Immature natural killer cell (primary cell): ENCODE results near the gene FADD. TPM values are rescaled to one million over a fixed set of nuclear protein-coding genes. Genes with fewer than 3 reads are reported as not detected.
A peak's percentile ranks its signal among the peaks of the same experiment; 100 is the strongest.
"Not testable (repeated sequence)": the region's sequence is repeated elsewhere in the genome, so short reads cannot be mapped to it uniquely, and the experiment has no call there.

Source experiments
- DNase-seq, 3 donors: peaks; one replicate each; pipeline ENCODE4 v3.0.0; 2022; ENCODE audit warnings: mixed read lengths in 1 of 3
- H3K27ac Mint-ChIP-seq, 6 donors: one replicate each; pipeline ENCODE4 v1.8.0; 2020; ENCODE audit warnings: mixed read lengths in 6 of 6, mild to moderate bottlenecking in 5 of 6, inconsistent platforms in 4 of 6, moderate library complexity in 3 of 6
- H3K27me3 Mint-ChIP-seq, 3 donors: one replicate each; pipeline ENCODE4 v1.8.0; 2020 to 2021; ENCODE audit warnings: low read depth in 3 of 3, mild to moderate bottlenecking in 3 of 3, mixed read lengths in 3 of 3, moderate library complexity in 3 of 3, inconsistent platforms in 1 of 3
- H3K36me3 Mint-ChIP-seq, 3 donors: one replicate each; pipeline ENCODE4 v1.8.0; 2020; ENCODE audit warnings: mixed read lengths in 3 of 3, inconsistent platforms in 2 of 3, mild to moderate bottlenecking in 2 of 3
- H3K4me1 Mint-ChIP-seq, 2 donors: one replicate each; pipeline ENCODE4 v1.8.0; 2020; ENCODE audit warnings: inconsistent platforms in 2 of 2, mild to moderate bottlenecking in 2 of 2, mixed read lengths in 2 of 2, moderate library complexity in 1 of 2
- H3K4me3 Mint-ChIP-seq, 5 donors: one replicate each; pipeline ENCODE4 v1.8.0; 2020; ENCODE audit warnings: mild to moderate bottlenecking in 5 of 5, mixed read lengths in 5 of 5, inconsistent platforms in 3 of 5, moderate library complexity in 3 of 5
- H3K9me3 Mint-ChIP-seq, 6 donors: one replicate each; pipeline ENCODE4 v1.8.0; 2020; ENCODE audit warnings: mild to moderate bottlenecking in 6 of 6, mixed read lengths in 6 of 6, inconsistent platforms in 4 of 6, moderate library complexity in 3 of 6
- polyA plus RNA-seq, 3 donors: library from polyadenylated mRNA; unstranded; fragments of 300-500 nt; fragmentation: Illumina TruSeq; gene quantifications; one replicate each; pipeline ENCODE4 v1.2.3, GENCODE V29; 2021

Gene FADD
- polyA plus RNA-seq, 3 donors from 2014 or later: 9.6 to 21.5 (median 12.6) TPM

DNA sequence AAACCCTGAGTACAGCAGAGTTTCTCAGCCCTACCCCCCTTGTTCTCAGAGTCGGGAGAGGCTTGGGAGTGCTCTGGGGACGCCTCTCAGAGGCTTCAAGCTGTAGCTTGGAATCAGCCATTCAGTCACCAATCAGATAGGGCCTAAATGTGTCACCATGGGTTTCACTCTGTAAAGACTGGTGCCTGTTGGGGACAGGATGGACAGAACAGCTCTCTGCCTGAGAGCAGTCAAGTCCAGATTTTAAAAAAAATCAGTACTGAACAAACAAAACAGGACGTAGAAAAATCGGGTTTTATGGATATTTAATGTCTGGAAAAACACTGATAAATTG lies 1.3 kb downstream of the FADD start:
- peaks cover 41 to 61% of the 10 kb centered on the region in 2 donors for H3K4me1 Mint-ChIP-seq
- no peak for DNase-seq
- H3K9me3 Mint-ChIP-seq: no peaks in the 10 kb centered on the region
- peaks cover 12 to 23% (median 22%) of the 10 kb centered on the region in 3 donors for H3K27me3 Mint-ChIP-seq
- H3K4me3 Mint-ChIP-seq: peak overlapping the region; percentile 89 to 97 (median 96)
- peak overlapping the region; percentile 90 to 97 (median 96) for H3K27ac Mint-ChIP-seq
- peaks cover 9 to 23% (median 9%) of the 10 kb centered on the region in 3 donors for H3K36me3 Mint-ChIP-seq

DNA sequence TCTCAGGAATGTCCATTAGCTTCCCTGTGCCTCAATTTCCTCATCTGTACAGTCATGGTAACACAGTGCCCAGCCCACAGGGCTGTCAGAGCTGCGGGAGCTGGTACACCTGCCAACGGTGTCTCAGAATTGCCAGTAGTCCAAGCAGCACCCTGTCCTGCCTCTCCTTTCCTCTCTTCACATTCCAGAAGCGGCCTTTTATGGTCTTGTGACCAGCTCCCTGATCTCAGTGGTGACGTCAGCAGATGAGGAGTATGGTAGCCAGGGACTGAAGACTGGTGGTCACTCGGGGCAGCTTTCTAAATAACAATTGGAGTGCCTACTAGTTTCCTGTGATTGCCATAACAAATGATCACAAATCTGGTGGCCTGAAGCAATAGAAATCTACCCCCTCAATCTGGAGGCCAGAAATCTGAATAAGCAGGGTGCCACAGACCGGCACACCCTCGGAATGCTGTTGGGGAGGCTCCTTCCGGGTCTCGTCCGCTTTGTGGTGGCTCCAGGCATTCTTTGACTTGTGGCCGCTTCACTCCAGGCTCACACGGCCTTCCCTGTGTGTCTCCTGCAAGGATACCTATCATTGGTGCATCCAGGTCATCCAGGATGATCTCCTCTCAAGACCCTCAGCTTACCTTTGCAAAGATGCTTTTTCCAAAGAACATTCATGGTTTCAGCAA lies 2.1 kb downstream of the FADD start:
- H3K4me3 Mint-ChIP-seq: peak overlapping the region; percentile 89 to 97 (median 96)
- peaks cover 11 to 28% (median 13%) of the 10 kb centered on the region in 3 donors for H3K36me3 Mint-ChIP-seq
- peak overlapping the region; percentile 90 to 97 (median 96) for H3K27ac Mint-ChIP-seq
- H3K27me3 Mint-ChIP-seq: peaks cover 12 to 23% (median 22%) of the 10 kb centered on the region in 3 donors
- H3K9me3 Mint-ChIP-seq: no peaks in the 10 kb centered on the region
- H3K4me1 Mint-ChIP-seq: peaks cover 41 to 62% of the 10 kb centered on the region in 2 donors
- DNase-seq: no peak

DNA sequence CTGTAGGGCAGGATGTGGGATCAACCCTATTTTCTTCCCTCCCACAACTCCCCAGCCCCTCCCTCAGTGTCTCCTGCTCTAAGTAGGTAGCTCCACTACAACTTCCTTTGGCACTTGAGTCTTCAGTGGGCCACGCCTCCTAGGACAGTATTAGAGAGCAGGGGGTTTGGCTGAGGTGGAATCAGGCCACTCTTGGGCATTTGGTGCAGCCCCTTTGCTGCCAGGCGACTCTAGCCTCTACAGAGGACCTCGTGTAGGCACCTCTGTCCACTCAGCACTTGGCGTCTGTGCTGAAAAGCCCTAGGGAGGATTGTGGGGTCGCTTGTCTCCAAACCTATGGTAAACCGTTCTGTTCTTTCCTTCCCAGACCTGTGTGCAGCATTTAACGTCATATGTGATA lies 2.7 kb downstream of the FADD start:
- H3K27me3 Mint-ChIP-seq: peaks cover 12 to 23% (median 22%) of the 10 kb centered on the region in 3 donors
- H3K27ac Mint-ChIP-seq: peak overlapping the region; percentile 59 to 97 (median 96)
- peaks cover 41 to 62% of the 10 kb centered on the region in 2 donors for H3K4me1 Mint-ChIP-seq
- H3K4me3 Mint-ChIP-seq: peak overlapping the region in 3 of 5 donors; percentile 89 to 97 (median 96)
- no peak for DNase-seq
- peaks cover 13 to 29% (median 14%) of the 10 kb centered on the region in 3 donors for H3K36me3 Mint-ChIP-seq
- no peaks in the 10 kb centered on the region for H3K9me3 Mint-ChIP-seq

DNA sequence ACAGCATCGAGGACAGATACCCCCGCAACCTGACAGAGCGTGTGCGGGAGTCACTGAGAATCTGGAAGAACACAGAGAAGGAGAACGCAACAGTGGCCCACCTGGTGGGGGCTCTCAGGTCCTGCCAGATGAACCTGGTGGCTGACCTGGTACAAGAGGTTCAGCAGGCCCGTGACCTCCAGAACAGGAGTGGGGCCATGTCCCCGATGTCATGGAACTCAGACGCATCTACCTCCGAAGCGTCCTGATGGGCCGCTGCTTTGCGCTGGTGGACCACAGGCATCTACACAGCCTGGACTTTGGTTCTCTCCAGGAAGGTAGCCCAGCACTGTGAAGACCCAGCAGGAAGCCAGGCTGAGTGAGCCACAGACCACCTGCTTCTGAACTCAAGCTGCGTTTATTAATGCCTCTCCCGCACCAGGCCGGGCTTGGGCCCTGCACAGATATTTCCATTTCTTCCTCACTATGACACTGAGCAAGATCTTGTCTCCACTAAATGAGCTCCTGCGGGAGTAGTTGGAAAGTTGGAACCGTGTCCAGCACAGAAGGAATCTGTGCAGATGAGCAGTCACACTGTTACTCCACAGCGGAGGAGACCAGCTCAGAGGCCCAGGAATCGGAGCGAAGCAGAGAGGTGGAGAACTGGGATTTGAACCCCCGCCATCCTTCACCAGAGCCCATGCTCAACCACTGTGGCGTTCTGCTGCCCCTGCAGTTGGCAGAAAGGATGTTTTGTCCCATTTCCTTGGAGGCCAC lies 3.3 kb downstream of the FADD start:
- H3K4me3 Mint-ChIP-seq: no peak overlapping the region
- peaks cover 13 to 29% (median 14%) of the 10 kb centered on the region in 3 donors for H3K36me3 Mint-ChIP-seq
- no peak for DNase-seq
- peaks cover 41 to 62% of the 10 kb centered on the region in 2 donors for H3K4me1 Mint-ChIP-seq
- peaks cover 12 to 23% (median 19%) of the 10 kb centered on the region in 3 donors for H3K27me3 Mint-ChIP-seq
- peak overlapping the region in 5 of 6 donors; percentile 9 to 97 (median 95) for H3K27ac Mint-ChIP-seq
- H3K9me3 Mint-ChIP-seq: no peaks in the 10 kb centered on the region

GRCh38 chr11:70206982-70207376 lies 3.9 kb downstream of the FADD start:
- H3K27me3 Mint-ChIP-seq: peaks cover 12 to 18% (median 16%) of the 10 kb centered on the region in 3 donors
- DNase-seq: no peak
- no peaks in the 10 kb centered on the region for H3K9me3 Mint-ChIP-seq
- H3K27ac Mint-ChIP-seq: peak overlapping the region in 1 of 6 donors; percentile 51
- H3K4me1 Mint-ChIP-seq: peaks cover 37 to 62% of the 10 kb centered on the region in 2 donors
- H3K36me3 Mint-ChIP-seq: peaks cover 13 to 29% (median 14%) of the 10 kb centered on the region in 3 donors
- H3K4me3 Mint-ChIP-seq: no peak overlapping the region

DNA sequence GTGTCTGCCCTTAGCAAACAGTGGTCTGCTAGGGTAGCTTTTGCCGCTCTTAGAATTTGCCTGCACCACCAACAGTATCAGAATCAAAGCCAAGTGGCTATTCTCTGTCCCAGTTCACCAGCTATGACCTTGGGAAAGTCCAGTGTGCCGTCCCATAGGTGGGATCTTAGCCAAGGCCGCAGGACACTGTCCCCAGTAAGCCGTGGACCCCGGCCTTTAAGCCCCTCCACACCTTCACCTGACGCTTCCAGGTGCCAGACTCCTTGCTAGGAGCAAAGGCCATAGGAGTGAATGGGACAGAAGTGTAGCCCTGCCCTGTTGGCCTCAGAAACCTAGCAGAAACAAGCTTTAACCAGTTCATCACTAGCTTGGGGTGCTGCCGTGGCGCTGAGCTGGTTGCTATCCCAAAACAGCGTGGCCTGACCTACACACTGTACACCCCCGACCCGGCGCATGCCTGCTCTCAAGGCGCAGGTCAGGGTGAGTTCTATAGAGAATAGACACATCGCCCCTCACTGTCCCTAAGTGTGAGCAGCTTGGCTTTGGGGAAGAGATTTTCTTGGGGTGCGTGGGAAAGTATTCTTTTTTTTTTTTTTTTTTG lies 4.5 kb downstream of the FADD start:
- Mint-ChIP-seq H3K36me3 (peaks cover 13 to 29% (median 14%) of the 10 kb centered on the region in 3 donors), H3K27ac (peak overlapping the region in 2 of 6 donors; percentile 7 to 51), H3K4me1 (peaks cover 33 to 59% of the 10 kb centered on the region in 2 donors), H3K27me3 (peaks cover 12 to 18% (median 15%) of the 10 kb centered on the region in 3 donors), H3K9me3 (no peaks in the 10 kb centered on the region), H3K4me3 (no peak overlapping the region)
- no peak for DNase-seq

GRCh38 chr11:70209391-70209912 lies 6.4 kb downstream of the FADD start:
- peaks cover 22 to 45% of the 10 kb centered on the region in 2 donors for H3K4me1 Mint-ChIP-seq
- H3K9me3 Mint-ChIP-seq: no peaks in the 10 kb centered on the region
- peaks cover 13 to 29% (median 14%) of the 10 kb centered on the region in 3 donors for H3K36me3 Mint-ChIP-seq
- H3K4me3 Mint-ChIP-seq: no peak overlapping the region
- peak overlapping the region in 2 of 6 donors; percentile 9 to 40 for H3K27ac Mint-ChIP-seq
- no peak for DNase-seq
- peaks cover under 1 to 8% (median 5%) of the 10 kb centered on the region in 3 donors for H3K27me3 Mint-ChIP-seq

DNA sequence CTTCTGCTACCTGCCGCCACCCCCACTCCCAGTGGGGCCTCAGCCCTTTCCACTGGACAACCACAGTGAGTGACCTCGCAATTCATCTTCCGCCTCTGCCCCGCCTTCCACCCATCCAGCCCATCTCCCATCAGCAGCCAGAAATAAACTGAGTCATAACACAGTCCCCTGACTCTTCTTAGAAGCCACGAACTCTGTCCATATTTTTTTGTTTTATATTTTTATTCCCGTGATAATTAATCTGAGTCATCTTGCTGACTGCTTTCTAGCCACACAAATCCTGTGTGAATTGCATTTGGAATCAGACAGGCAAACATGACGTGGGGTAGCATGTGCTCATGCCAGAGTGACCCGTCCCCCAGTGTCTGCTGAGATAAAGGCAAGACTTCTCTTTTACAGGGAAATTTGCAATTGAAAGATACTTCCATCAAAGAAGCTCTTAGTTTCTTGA lies 7.0 kb downstream of the FADD start:
- Mint-ChIP-seq H3K27ac (peak overlapping the region in 2 of 6 donors; percentile 62 to 72), H3K4me1 (peaks cover 16 to 39% of the 10 kb centered on the region in 2 donors), H3K9me3 (no peaks in the 10 kb centered on the region), H3K36me3 (peaks cover 13 to 29% (median 14%) of the 10 kb centered on the region in 3 donors), H3K27me3 (peaks cover 0 to 7% (median 0%) of the 10 kb centered on the region in 3 donors), H3K4me3 (no peak overlapping the region)
- no peak for DNase-seq

GRCh38 chr11:70210530-70210929 lies 7.4 kb downstream of the FADD start:
- Mint-ChIP-seq H3K36me3 (peaks cover 13 to 29% (median 14%) of the 10 kb centered on the region in 3 donors), H3K27me3 (peaks cover 0 to 7% (median 0%) of the 10 kb centered on the region in 3 donors), H3K27ac (no peak overlapping the region), H3K4me1 (peaks cover 11 to 35% of the 10 kb centered on the region in 2 donors), H3K9me3 (no peaks in the 10 kb centered on the region), H3K4me3 (no peak overlapping the region)
- DNase-seq: no peak

DNA sequence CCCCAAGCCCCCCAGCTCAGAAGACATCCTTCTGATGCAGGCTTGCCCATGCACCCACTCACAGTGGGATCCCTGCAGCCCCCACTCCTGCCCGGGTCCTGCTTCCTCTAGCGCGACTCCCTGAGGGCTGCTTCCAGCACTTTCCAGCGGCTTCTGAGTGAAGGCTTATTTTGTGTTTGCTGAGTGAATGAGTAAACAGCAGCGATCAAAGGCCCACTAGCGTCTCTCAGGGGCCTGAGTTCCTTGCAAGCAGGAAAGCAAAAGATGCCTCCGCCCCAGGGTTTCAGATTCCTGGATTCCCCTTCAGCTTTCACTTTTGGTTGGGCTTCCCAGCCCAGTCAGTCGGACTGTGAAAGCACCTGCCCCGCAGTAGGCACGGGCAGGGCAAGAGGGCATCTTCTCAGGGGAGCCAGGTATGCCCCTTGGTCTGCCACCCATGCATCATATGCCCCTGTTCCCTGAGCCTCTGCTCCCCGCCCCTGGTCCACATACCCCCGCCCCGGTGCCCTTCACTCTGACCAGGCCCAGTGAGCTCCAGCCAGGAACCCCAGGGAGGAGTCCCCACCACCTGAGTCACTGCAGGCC lies 9.2 kb downstream of the FADD start:
- peaks cover 2 to 17% of the 10 kb centered on the region in 2 donors for H3K4me1 Mint-ChIP-seq
- no peak for DNase-seq
- H3K27me3 Mint-ChIP-seq: peaks cover 0 to 4% (median 1%) of the 10 kb centered on the region in 3 donors
- peaks cover 9 to 20% (median 14%) of the 10 kb centered on the region in 3 donors for H3K36me3 Mint-ChIP-seq
- no peaks in the 10 kb centered on the region for H3K9me3 Mint-ChIP-seq
- H3K4me3 Mint-ChIP-seq: no peak overlapping the region
- no peak overlapping the region for H3K27ac Mint-ChIP-seq

DNA sequence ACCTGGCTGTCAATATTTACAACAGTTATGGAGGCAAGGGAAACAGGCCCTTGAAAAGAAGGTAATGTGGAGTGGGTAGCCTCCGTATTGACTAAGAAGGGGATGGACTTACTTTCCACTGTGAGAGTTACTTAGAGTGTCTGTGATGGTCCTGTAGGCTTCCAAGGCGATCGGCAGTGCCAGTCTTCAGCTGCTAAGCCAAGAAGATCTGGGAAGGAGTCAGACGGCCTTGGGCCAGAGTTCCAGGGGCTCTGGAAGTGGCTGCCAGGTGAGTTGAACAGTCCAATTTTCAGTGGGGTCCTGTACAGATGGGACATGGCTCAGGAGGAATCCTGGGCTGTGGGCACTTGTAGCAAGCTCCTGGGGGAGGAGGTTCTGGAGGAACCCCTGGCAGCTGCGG lies 14.3 kb downstream of the FADD start:
- DNase-seq, H3K36me3 Mint-ChIP-seq, H3K4me1 Mint-ChIP-seq, H3K27ac Mint-ChIP-seq, H3K9me3 Mint-ChIP-seq, H3K4me3 Mint-ChIP-seq: not testable (repeated sequence)
- peaks cover 6 to 13% (median 7%) of the 10 kb centered on the region in 3 donors for H3K27me3 Mint-ChIP-seq

GRCh38 chr11:70218076-70218475 lies 15.0 kb downstream of the FADD start:
- peaks cover 6 to 13% (median 7%) of the 10 kb centered on the region in 3 donors for H3K27me3 Mint-ChIP-seq
- H3K4me1 Mint-ChIP-seq, H3K36me3 Mint-ChIP-seq, H3K27ac Mint-ChIP-seq, DNase-seq, H3K4me3 Mint-ChIP-seq, H3K9me3 Mint-ChIP-seq: not testable (repeated sequence)

DNA sequence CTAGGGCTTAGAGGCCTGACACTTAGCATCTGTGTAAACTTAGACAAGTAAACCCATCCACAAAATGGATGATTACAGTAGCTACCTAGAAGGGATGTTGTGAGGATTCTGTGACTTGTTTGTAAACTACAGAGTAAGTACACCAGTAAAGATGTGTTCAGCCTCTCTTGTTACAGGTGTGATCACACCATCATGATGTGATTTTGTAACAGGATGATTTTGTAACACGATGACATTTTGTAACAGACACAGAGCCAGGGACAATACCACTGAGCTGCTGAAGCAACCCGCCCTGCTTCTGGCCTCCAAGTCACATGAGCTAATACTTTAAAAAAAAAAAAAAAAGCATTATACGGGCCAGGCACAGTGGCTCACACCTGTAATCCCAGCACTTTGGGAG lies 17.0 kb downstream of the FADD start:
- no peak overlapping the region for H3K4me3 Mint-ChIP-seq
- no peaks in the 10 kb centered on the region for H3K4me1 Mint-ChIP-seq
- DNase-seq: no peak
- peaks cover 3 to 13% (median 7%) of the 10 kb centered on the region in 3 donors for H3K27me3 Mint-ChIP-seq
- no peaks in the 10 kb centered on the region for H3K9me3 Mint-ChIP-seq
- no peaks in the 10 kb centered on the region for H3K36me3 Mint-ChIP-seq
- H3K27ac Mint-ChIP-seq: no peak overlapping the region
